ENCODE measurements around the gene SEMA3F. TPM values are rescaled to one million over a fixed set of nuclear protein-coding genes. Genes with fewer than 3 reads are reported as not detected.
"Not testable (repeated sequence)": the region's sequence is repeated elsewhere in the genome, so short reads cannot be mapped to it uniquely, and the experiment has no call there.

The SEMA3F gene
- total RNA-seq, 1 donor from 2014 or later, result 9.4 TPM

DNA sequence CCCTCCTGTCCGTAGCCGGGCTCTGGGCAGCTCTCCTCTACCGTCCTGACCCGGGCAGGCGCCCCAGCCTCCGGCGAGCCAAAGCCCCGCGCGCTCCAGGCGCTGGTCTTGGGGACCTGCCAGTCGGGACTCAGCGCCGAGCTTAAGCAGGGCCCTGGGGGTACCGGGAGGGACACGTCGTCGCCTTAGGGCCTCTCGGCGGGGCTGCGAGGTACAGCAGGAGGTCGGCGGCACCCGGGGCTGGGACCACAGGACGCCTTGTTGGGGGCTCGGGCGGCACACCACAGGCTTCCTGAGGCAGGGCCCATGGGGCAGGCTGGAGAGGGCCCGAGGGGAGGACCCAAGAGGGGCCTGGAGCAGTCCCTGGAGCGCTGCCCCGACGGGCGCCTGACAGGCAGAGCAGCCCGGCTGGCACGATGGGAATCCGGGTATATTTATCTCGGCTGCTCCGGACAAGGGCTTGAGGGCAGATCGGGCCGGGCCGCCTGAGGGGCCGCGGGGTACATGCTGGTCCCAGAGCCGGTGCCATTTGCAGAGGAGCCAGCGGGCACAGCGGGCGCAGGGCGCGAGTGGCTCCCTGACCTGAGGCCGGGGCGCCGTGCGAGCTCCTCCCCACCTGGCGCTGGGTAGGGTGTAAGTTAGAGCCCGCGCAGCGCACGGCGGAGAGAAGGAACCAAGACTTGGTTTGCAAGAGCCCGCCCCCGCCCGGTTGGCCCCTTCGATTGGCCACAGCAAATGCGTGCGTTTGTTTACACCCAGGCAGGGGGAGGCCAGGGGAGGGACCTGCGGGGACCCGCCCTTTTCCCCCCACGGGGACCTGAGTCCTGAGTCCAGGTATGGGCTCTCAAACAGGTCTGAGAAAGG is 50.5 kb downstream of the SEMA3F start:
- no peak for FAIRE-seq
- peak in 1 of 2 donors; percentile 52 for DNase-seq (ENCODE audit: low spot score in 2 of 2)

DNA sequence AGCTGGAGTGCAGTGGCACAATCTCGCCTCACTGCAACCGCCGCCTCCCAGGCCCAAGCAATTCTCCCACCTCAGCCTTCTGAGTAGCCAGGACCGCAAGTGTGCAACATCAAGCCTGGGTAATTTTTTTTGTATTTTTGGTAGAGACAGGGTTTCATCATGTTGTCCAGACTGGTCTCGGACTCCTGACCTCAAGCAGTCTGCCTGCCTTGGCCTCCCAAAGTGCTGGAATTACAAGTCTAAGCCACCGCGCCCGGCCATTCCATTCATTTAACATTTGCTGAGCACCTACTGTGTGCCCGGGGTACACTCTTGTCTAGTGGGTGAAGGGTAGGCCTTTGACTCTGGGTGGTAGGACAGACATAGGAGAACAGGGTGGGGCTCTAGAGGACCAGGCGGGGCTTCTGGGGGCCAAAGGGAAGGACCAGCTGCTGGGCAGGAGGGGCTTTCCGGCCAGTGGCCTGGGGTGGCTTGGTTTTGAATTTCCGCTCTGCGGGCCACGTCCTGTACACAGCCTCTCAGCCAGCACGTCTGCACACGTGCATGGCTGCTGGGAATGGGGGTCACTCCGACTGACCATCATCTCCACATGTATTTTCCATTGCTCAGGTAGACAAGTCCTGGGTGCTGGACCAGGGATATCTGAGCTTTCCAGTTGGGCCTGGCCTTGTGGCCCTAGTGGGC is 52.4 kb downstream of the SEMA3F start:
- no peak for FAIRE-seq
- no peak for DNase-seq (ENCODE audit: low spot score in 2 of 2)

DNA sequence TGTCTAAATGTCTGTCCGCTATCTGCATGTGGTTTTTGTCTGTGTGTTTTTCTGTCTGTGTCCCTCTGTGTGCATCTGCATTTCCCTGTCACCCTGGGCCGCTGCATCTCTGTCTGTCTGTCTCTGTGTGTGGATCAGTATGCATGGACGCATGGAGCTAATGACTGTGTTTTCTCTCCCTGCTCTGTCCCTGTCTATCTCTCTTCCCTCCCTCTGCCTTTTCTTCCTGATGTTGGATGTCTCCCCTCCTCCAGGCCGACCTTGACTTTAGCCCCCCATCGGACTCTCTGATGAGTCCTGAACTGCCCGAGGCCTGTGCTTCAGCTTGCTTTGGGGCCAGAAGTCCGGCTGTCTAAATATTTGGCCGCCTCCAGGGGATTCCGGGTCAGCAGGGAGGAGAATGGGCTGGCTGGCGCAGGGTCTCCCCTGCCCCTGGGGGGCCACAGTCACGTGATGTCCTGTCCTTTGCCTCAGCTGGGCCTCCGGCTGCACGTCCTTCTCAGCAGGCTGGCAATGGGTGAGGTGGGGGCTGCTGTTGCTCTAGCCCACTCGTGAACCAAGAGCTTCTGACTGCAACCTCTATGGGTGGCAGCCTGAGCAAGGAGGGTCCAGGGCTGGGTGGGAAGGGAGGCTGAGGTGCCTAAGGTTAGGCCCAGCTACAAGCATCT is 53.7 kb downstream of the SEMA3F start:
- DNase-seq (ENCODE audit: low spot score in 2 of 2) (no peak), FAIRE-seq (no peak)

DNA sequence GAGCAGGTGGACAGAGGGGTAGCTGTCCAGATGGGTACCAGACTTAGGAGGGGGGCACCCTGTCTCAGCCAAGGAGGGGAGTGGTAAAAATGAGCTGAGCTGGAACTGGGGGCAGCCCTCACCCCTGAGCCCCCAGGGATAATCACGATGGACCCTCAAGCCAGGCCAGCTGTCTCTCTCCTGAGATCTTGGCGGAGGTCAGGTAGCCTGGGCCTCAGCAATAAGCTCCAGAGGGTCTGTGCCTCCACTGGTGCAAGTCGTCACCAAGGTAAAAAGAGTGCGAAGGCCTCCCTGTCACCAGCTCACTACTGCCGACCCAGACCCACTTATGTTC is 55.0 kb downstream of the SEMA3F start:
- DNase-seq (ENCODE audit: low spot score in 2 of 2) (no peak), FAIRE-seq (no peak)

DNA sequence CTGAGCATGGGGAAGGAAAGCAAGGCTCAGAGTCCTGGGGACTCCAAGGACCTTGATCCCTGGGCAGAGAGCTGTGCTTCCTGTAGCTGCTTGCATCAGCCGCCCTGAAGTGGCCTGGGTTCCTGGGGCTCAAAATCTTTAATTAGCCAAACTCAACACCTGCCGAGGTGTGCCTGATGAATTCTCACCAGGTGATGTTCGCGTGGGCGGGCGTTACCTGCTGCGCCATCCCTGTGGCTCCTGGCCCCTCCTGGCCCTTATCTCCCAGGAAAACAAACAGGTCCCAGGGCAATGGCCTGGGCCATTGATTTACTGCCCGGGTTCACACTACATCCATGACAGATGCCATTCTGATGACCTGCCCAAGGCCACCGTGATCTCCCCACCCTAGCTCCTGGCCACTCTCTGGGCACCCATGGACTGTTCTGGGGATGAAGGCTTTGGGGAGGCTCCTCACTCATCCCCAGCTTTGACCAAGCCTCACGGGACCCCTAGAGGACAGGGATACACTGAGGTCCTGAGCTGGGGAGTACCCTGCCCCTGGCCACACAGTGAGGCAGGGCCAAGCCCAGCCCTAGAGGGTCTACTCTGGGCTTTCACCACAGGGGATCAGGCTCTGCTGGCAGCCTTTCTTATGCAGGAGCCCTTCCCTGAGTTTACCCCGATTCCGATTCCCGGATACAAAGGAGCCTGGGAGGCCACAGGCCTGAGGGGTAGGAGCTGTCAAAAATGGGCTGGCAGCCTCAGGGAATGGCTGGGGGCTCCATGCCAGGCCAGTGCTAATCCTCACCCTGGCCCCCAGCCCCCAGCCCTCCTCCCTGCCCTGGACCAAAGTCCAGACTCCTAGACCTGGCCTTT is 55.6 kb downstream of the SEMA3F start:
- DNase-seq (ENCODE audit: low spot score in 2 of 2), result no peak
- FAIRE-seq, result no peak

DNA sequence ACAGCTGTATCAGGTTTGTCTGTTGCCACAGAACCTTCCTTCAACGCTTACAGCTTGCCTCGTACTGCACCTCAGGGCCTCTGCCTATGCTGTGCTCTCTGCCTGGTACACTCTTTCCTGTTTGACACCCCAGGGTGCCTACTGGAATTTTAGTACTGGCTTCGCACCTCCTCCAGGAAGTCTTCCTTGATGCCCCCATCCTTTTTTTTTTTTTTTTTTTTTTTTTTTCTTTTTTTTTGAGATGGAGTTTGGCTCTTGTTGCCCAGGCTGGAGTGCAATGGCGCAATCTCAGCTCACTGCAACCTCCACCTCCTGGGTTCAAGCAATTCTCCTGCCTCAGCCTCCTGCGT is 56.2 kb downstream of the SEMA3F start:
- not testable (repeated sequence) for DNase-seq (ENCODE audit: low spot score in 2 of 2); FAIRE-seq

DNA sequence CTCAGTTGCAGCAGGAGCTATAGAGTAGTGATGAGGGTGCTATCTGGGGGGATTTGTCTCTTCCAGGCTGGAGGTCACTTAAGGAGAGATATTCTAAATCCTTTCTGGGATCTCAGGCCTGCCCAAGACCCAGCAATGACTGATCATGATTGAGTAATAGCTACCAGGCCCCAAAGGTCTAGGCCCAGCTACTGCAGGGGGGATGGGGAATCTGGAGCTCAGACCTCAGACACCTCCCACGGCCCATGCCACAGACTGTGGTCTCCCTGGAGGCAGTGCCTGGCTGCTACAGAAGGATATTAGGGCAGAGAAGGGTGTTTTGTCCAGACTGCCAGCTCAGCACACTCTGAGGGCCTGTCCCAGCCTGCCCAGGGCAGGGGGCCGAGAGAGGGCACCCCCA is 56.8 kb downstream of the SEMA3F start:
- DNase-seq (ENCODE audit: low spot score in 2 of 2) (no peak), FAIRE-seq (no peak)

DNA sequence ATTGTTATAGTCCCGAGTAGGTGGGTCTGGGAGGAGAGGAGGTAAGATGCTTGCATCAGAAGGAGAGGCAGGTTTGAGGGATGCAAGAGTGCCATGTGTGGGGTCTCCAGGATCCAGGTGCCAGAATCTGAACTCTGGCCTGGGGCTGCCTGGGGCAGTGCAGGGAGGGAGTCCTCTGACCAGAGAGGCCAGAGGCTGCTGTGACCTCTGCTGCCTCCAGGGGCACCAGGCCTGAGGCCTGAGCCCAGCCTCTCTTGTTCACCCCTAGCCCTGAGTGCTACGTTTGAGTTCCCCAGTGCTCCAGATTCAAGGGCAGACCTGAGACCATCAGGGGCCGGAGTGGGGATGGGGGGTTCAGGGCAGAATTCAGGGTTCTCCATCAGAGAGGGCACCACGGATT is 57.4 kb downstream of the SEMA3F start:
- FAIRE-seq, result no peak

DNA sequence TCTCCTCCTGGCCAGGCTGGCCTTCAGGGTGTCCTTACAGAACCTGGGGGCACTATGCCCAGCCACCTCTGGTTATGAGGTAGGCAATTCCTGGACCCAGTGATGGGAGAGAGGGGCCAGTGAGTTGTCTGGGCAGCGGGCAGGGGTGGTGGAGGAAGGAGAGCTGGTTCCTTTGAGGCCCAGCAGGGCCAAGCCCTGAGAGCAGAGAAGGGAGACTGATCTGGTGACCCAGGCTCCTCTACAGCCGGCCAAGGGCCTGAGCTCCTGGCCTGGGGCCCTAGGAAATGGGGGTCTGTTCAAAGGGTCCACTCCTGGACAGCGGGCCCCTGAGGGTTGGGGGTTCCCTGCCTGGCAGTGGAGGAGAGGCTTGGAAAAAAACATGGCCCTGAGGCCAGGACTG is 57.8 kb downstream of the SEMA3F start:
- FAIRE-seq, result no peak
- no peak for DNase-seq (ENCODE audit: low spot score in 2 of 2)

More for the DNA sequence above, 57.4 kb downstream of the SEMA3F start:
- no peak for DNase-seq (ENCODE audit: low spot score in 2 of 2)

DNA sequence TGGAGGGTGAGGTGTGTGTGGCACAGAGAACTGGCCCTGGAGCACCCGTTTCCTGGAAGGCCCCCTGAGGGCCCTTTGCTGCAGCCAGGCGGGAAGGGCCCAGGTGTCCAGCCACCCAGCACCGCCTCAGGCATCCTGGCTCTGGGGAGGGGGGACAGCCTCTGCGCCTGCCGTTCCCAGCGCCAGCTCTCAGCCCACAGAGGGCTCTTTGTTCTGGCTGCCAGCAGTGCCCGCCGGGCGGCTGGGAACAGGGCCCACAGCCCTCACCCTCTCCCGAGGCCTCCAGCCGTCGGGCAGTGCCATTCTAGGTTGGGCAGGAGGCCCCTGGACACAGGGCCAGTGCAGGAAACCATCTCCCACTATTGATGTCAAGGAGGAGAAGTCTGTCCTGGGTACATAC is 58.2 kb downstream of the SEMA3F start:
- FAIRE-seq (no peak), DNase-seq (ENCODE audit: low spot score in 2 of 2) (peak; percentile 78 to 85)

DNA sequence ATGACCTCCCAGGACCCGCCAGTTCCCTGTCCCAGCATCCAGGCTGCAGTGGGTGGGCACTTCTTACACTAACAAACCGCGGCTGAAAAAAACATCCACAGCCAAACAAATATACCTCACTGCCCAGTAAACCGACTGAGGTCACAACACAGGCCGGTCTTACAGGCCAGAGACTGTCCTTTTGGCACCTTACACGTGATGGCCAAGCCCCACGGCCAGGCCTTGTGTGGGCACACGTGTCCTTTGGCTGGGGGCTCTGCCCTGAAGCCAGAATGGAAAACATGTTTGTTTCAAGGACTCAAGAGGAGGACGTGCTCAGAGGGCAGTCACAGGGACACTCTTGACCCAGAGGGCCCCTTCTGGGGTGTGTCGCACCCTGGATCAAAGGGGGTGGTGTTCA is 59.7 kb downstream of the SEMA3F start:
- DNase-seq (ENCODE audit: low spot score in 2 of 2) (no peak), FAIRE-seq (no peak)

DNA sequence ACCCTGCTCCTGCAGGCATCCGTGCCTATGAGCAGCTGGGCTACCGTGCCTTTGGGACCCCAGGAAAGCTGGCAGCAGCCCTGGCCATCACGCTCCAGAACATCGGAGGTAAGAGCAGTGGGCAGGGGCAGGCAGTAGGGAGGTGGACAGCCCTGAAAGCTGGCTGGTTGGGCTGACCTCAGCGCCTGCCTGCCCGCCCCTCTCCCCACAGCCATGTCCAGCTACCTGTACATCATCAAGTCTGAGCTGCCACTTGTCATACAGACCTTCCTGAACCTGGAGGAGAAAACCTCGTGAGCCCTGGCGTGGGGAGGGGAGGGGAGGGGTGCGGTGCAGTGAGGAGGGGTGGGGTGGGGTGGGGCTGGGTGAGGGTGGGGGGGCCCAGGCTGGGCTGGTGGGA is 60.4 kb downstream of the SEMA3F start:
- FAIRE-seq (no peak), DNase-seq (ENCODE audit: low spot score in 2 of 2) (no peak)

DNA sequence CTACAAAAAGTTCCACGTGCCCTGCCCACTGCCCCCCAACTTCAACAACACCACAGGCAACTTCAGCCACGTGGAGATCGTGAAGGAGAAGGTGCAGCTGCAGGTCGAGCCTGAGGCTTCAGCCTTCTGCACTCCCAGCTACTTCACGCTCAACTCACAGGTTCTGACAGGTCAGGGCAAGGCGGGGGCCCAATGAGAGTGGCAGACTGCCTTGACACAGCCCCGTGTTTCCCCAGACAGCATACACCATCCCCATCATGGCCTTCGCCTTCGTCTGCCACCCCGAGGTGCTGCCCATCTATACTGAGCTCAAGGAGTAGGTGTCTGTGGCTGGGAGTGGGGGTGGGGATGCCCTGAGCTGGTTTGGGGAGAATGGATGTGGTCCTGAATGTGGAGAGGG is 62.6 kb downstream of the SEMA3F start:
- FAIRE-seq, result no peak
- DNase-seq (ENCODE audit: low spot score in 2 of 2), result no peak

DNA sequence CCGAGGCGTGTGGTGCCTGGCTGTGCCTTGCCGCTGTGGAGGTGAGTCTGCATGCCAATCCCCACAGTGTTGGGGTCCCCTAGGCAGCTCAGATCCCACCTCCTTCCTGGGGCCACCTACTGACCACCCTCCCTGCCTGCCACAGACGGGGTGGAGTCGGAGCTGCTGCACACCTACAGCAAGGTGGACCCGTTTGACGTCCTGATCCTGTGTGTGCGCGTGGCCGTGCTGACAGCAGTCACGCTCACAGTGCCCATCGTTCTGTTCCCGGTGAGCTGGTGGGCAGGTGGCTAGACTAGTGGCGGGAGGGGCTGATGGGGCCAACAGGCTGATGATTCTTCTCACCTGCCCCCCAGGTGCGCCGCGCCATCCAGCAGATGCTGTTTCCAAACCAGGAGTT is 63.3 kb downstream of the SEMA3F start:
- no peak for DNase-seq (ENCODE audit: low spot score in 2 of 2)
- no peak for FAIRE-seq

DNA sequence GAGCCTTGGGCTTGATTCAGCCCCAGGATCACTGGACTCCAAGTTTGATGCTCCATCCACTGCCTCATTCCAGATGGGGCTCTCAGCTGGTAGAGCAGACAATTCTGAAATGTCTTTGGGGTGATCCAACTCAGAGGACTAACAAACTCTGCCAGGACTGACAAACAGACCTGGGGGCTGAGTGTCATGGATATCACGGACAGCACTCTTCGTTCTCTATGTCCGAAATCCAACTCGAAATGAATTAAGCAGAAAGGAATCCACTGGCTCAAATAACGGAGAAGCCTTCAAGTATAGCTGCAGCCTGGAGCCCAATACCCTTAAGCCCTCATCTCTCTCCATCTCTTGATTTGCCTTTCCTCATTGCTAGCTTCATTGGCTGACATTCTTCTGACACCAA is 64.2 kb downstream of the SEMA3F start:
- DNase-seq (ENCODE audit: low spot score in 2 of 2), result no peak
- FAIRE-seq, result no peak

DNA sequence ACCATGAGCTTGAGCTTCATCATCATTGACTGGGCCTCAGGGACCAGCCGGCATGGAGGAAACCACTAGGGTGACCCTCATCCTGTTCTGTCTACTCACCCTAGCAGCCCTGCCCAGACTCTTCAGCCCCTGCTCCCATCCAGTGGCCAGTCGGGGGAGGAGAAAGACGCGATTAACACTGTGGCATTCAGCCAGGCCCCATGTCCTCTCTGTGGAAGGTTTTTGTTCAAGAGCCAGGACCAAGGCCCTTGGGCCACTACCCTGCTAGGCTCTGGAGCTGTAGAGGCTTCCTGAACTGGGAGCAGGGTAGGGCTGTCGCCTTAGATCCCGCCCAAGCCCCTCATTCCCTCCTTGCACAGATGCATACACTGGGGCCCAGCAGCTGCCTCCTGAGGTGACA is 65.0 kb downstream of the SEMA3F start:
- FAIRE-seq, result no peak
- no peak for DNase-seq (ENCODE audit: low spot score in 2 of 2)

DNA sequence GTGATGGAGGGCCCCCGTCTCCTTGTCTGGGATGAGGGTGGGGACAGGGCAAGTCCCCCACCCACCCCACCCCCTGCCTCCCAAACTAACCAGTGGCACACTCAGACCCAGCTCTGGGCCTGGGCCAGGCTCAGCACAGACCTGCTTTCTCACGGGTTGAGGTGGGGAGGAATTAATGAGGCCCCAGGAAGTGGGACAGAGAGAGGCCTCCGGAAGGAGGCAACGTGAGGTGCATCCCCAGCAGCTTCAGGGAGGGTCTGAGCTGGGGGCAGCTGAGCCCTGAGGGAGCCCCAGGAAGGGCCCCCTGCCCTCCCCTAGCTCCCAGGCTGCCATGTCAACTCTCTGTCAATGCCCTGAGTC is 65.9 kb downstream of the SEMA3F start:
- no peak for DNase-seq (ENCODE audit: low spot score in 2 of 2)
- no peak for FAIRE-seq

DNA sequence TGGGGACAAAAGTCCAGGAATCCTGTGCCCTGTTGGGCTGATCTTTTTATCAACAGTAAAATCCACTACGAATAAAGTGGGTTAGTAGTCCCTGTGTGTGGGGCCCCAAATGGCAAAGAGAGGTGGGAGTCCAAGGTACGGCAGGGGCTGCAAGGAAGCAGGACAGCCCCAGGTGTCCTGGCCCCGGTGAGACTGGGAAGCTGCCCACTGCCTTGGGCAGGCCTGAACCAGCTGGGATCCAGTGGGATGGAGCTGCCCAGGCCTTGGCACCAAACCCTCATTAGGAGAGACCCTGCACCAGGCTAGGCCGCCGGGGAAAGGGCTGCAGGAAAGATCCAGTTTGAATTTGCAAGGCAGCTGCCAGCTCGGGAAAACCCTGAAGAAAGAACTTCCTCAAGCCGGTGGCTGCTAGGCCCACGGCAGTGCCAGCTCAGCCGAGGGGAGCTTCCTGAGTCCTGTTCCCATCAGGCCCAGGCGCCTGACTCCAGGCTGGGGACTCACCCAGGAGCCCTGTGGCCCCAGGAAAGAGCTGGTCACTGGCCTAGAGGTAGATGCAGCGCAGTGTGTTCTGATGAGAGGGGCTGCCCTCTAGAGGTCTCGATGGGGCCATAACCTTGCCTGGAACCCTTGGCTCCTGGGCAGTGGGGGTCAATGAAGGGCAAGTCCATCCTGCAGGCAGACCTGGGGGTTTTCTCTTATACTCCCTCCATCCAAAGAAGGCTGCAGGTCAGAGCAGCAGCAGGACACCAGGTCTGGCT is 66.5 kb downstream of the SEMA3F start:
- FAIRE-seq (no peak), DNase-seq (ENCODE audit: low spot score in 2 of 2) (no peak)

DNA sequence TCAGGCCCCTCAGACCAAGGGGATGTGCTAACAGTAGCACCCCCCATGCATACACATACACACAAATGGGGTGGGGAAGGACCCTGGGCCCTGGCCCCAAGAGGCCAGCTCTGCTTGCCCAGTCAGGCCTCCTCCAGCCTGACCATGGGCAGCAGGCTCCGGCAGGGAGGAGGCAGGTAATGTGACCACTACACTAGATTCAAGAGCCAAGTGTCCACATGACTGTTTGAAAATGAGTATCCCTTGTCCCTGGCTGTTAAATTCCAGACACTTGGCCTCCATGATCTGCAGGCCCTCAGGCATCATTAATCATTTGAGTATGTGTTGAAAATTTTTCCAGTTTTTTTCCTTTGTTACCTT is 67.0 kb downstream of the SEMA3F start:
- DNase-seq (ENCODE audit: low spot score in 2 of 2), result no peak
- FAIRE-seq, result no peak

DNA sequence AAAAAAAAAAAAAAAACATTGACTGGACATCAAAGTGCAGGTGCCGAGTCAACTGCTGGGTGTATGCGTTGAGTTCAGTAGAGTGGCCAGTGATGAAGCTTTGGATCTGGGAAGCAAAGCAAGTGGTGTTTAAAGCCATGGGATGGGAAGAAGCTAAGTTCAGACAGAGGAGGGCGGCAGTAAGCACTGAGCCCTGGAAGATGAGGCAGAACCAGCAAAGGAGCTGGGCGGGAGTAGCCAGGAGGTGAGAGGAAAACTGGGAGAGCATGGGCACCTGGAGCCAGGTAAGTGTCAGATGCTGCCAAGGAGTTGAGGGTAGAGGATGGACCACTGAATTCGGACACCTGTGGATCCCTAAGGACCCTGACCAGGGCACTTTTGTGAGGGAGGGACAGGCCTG is 69.5 kb downstream of the SEMA3F start:
- no peak for FAIRE-seq
- no peak for DNase-seq (ENCODE audit: low spot score in 2 of 2)

Measured in frontal cortex (tissue), 4 donors.